Effector memory CD4-positive, alpha-beta T cell (primary cell): ENCODE data around the gene IFT20.
A peak's percentile ranks its signal among the peaks of the same experiment; 100 is the strongest.

ENCODE experiments used
- DNase-seq, 3 donors: peaks; one replicate each; pipeline ENCODE4 v3.0.0-alpha.2; 2020
- H3K27ac ChIP-seq: 2 replicates; pipeline ENCODE4 v1.7.0; 2013; ENCODE audit warnings: mild to moderate bottlenecking, low read length, moderate library complexity; ENCODE audit not compliant: insufficient read depth, poor library complexity, severe bottlenecking
- H3K27me3 ChIP-seq: replicated peaks from 2 replicates; pipeline ENCODE4 v1.7.0; 2013; ENCODE audit warnings: mild to moderate bottlenecking, low read length; ENCODE audit not compliant: insufficient read depth, control insufficient read depth, poor library complexity, severe bottlenecking
- H3K36me3 ChIP-seq: 2 replicates; pipeline ENCODE4 v1.7.0; 2013; ENCODE audit warnings: mild to moderate bottlenecking, low read length, moderate library complexity; ENCODE audit not compliant: control insufficient read depth, insufficient read depth
- H3K4me1 ChIP-seq: 2 replicates; pipeline ENCODE4 v1.7.0; 2013; ENCODE audit warnings: low read length, mild to moderate bottlenecking; ENCODE audit not compliant: control insufficient read depth, insufficient read depth, poor library complexity, severe bottlenecking
- H3K4me3 ChIP-seq: 2 replicates; pipeline ENCODE4 v1.7.0; 2013; ENCODE audit warnings: low read length, low read depth, mild to moderate bottlenecking; ENCODE audit not compliant: insufficient read depth, poor library complexity, severe bottlenecking
- H3K9me3 ChIP-seq: 2 replicates; pipeline ENCODE4 v1.7.0; 2013; ENCODE audit warnings: mild to moderate bottlenecking, low read length, moderate library complexity; ENCODE audit not compliant: control insufficient read depth

IFT20 gene

GRCh38 chr17:28363776-28364650, 28.7 kb upstream of the IFT20 start:
- no peaks in the 10 kb centered on the region for H3K9me3 ChIP-seq
- H3K4me3 ChIP-seq = no peak overlapping the region
- peaks cover 54% of the 10 kb centered on the region for H3K36me3 ChIP-seq
- no peaks in the 10 kb centered on the region for H3K27me3 ChIP-seq
- no peak for DNase-seq
- no peak overlapping the region for H3K27ac ChIP-seq
- no peaks in the 10 kb centered on the region for H3K4me1 ChIP-seq

- DNase-seq = no peak
- Histone ChIP-seq H3K9me3 (no peaks in the 10 kb centered on the region), H3K27me3 (no peaks in the 10 kb centered on the region), H3K4me1 (peaks cover under 1% of the 10 kb centered on the region), H3K27ac (no peak overlapping the region), H3K4me3 (no peak overlapping the region), H3K36me3 (peaks cover 54% of the 10 kb centered on the region)
Observed at GRCh38 chr17:28363186-28363585, 27.9 kb upstream of the IFT20 start.

GRCh38 chr17:28357901-28358197, 22.6 kb upstream of the IFT20 start:
- peak overlapping the region; percentile 85 for H3K4me3 ChIP-seq
- no peaks in the 10 kb centered on the region for H3K9me3 ChIP-seq
- H3K27me3 ChIP-seq = no peaks in the 10 kb centered on the region
- H3K27ac ChIP-seq = peak overlapping the region; percentile 77
- no peak for DNase-seq
- H3K4me1 ChIP-seq = peaks cover 11% of the 10 kb centered on the region
- H3K36me3 ChIP-seq = peaks cover 46% of the 10 kb centered on the region

GRCh38 chr17:28357061-28357900, 22.0 kb upstream of the IFT20 start, which contains the start of gene POLDIP2:
TSS of gene POLDIP2 (minus strand) at chr17:28357527. CDS start at chr17:28357448, 79 bp downstream.
- peak; percentile 92 to 93 (median 93) for DNase-seq
- Histone ChIP-seq H3K27me3 (no peaks in the 10 kb centered on the region), H3K36me3 (peaks cover 44% of the 10 kb centered on the region), H3K4me1 (peaks cover 11% of the 10 kb centered on the region), H3K4me3 (peak within 1 kb of the TSS; percentile 85), H3K27ac (peak within 1 kb of the TSS; percentile 77), H3K9me3 (no peaks in the 10 kb centered on the region)

GRCh38 chr17:28350271-28350670, 15.0 kb upstream of the IFT20 start:
- Histone ChIP-seq H3K4me1 (no peaks in the 10 kb centered on the region), H3K27ac (no peak overlapping the region), H3K36me3 (peaks cover 86% of the 10 kb centered on the region), H3K4me3 (no peak overlapping the region), H3K27me3 (no peaks in the 10 kb centered on the region), H3K9me3 (no peaks in the 10 kb centered on the region)
- no peak for DNase-seq

GRCh38 chr17:28348979-28349378, 13.7 kb upstream of the IFT20 start:
- Histone ChIP-seq H3K9me3 (no peaks in the 10 kb centered on the region), H3K4me3 (no peak overlapping the region), H3K27me3 (no peaks in the 10 kb centered on the region), H3K4me1 (no peaks in the 10 kb centered on the region), H3K27ac (no peak overlapping the region), H3K36me3 (peaks cover 89% of the 10 kb centered on the region)
- no peak for DNase-seq

GRCh38 chr17:28347261-28347891, 12.1 kb upstream of the IFT20 start:
- no peak for DNase-seq
- Histone ChIP-seq H3K27me3 (no peaks in the 10 kb centered on the region), H3K4me3 (no peak overlapping the region), H3K27ac (no peak overlapping the region), H3K36me3 (peaks cover 87% of the 10 kb centered on the region), H3K9me3 (no peaks in the 10 kb centered on the region), H3K4me1 (no peaks in the 10 kb centered on the region)

GRCh38 chr17:28346746-28347246, 11.5 kb upstream of the IFT20 start:
- DNase-seq = no peak

GRCh38 chr17:28346199-28346580, 10.9 kb upstream of the IFT20 start:
- no peaks in the 10 kb centered on the region for H3K27me3 ChIP-seq
- peaks cover 85% of the 10 kb centered on the region for H3K36me3 ChIP-seq
- H3K4me1 ChIP-seq = no peaks in the 10 kb centered on the region
- no peak for DNase-seq
- H3K27ac ChIP-seq = no peak overlapping the region
- H3K4me3 ChIP-seq = no peak overlapping the region
- no peaks in the 10 kb centered on the region for H3K9me3 ChIP-seq

More at GRCh38 chr17:28346746-28347246, 11.5 kb upstream of the IFT20 start:
- H3K27me3 ChIP-seq = no peaks in the 10 kb centered on the region
- H3K4me3 ChIP-seq = no peak overlapping the region
- H3K27ac ChIP-seq = no peak overlapping the region
- no peaks in the 10 kb centered on the region for H3K9me3 ChIP-seq
- H3K4me1 ChIP-seq = no peaks in the 10 kb centered on the region
- H3K36me3 ChIP-seq = peaks cover 86% of the 10 kb centered on the region
